Heart right ventricle (tissue), 12 donors: ENCODE data around the gene PIGV. TPM values are rescaled to one million over a fixed set of nuclear protein-coding genes. Genes with fewer than 3 reads are reported as not detected.

Source experiments
- polyA plus RNA-seq, 2 donors: library from polyadenylated mRNA; stranded (reverse); fragments of 200-250 nt; gene quantifications; one replicate each; pipeline ENCODE4 v1.2.3, GENCODE V29; 2013
- total RNA-seq, 10 donors: library from RNA; stranded (reverse); fragmentation: NEBNext Ultra II Directional in 3 of 10; extraction: Animal tissue kit (Norgen Biotek cat#: 25700) in 3 of 10; gene quantifications; one replicate each; pipeline versions ENCODE4 v1.2.1 to v1.2.4, GENCODE V29; 2021 to 2023
- donor health status: ischemic (EF 13 %, LVEDD 7.1; RV severe dilation, severe dysfunction).
- donor health status: healthy with polysubstance abuse.
- donor health status: DM: no; HTN: yes; CAD: no.
- donor health status: DM: no; HTN: no; CAD: no.
- donor health status: ischemic (EF 25% LVEDD 6.9; RV normal size, moderate dysfunction).
- donor health status: ischemic (EF 25% LVEDD 5.7; RV mildly dilated, moderate dysfunction).
- donor health status: healthy.
- donor health status: nonischemic (EF 11% LVEDD 7.7; RV severe dilation, severe dysfunction).
- donor health status: DM: yes; HTN: yes; CAD: no.
- donor health status: PGD.
- donor health status: ischemic (EF 29% LVEDD 5.4; RV normal size, mild dysfunction).
- donor health status: nonischemic (EF 23%, LVEDD 6.1; RV moderate dilation, normal function).

Gene PIGV
- total and polyA plus RNA-seq, 12 donors: 2.7 to 7.5 (median 4.1) TPM

Other genes starting within 250 kb of the PIGV start
- gene ARID1A, start 91.9 kb upstream of the PIGV start, total RNA-seq: 10 to 100 TPM; 33.6 to 62.5 (median 45.7) TPM
- 10 to 100 TPM; 14.5 to 16.8 TPM for gene ARID1A, start 91.9 kb upstream of the PIGV start, polyA plus RNA-seq
- gene ZDHHC18, start 38.7 kb downstream of the PIGV start, total RNA-seq: 10 to 100 TPM in 8 of 10 donors, 1 to 10 TPM in 2; 7.4 to 19.1 (median 11.8) TPM
- gene ZDHHC18, start 38.7 kb downstream of the PIGV start, polyA plus RNA-seq: 10 to 100 TPM in 1 of 2 donors, 1 to 10 TPM in 1; 9.9 to 12.8 TPM
- gene SFN, start 75.2 kb downstream of the PIGV start, total RNA-seq: under 1 TPM in 1 of 10 donors, not detected in 9; 0.19 TPM
- gene SFN, start 75.2 kb downstream of the PIGV start, polyA plus RNA-seq: under 1 TPM in 1 of 2 donors, not detected in 1; 0.42 TPM
- gene GPN2, start 102.3 kb downstream of the PIGV start, total RNA-seq: 10 to 100 TPM; 12.4 to 31.3 (median 20.4) TPM
- gene GPN2, start 102.3 kb downstream of the PIGV start, polyA plus RNA-seq: 10 to 100 TPM; 13.7 to 21.1 TPM
- 10 to 100 TPM in 1 of 10 donors, 1 to 10 TPM in 9; 6.5 to 10.0 (median 8.6) TPM for gene GPATCH3, start 112.5 kb downstream of the PIGV start, total RNA-seq
- gene GPATCH3, start 112.5 kb downstream of the PIGV start, polyA plus RNA-seq: 10 to 100 TPM in 1 of 2 donors, 1 to 10 TPM in 1; 8.0 to 19.5 TPM
- gene NR0B2, start 126.0 kb downstream of the PIGV start, total RNA-seq: 10 to 100 TPM in 2 of 10 donors, 1 to 10 TPM in 8; 2.7 to 14.7 (median 7.8) TPM
- gene NR0B2, start 126.0 kb downstream of the PIGV start, polyA plus RNA-seq: 1 to 10 TPM; 2.7 to 4.0 TPM
- gene NUDC, start 133.8 kb downstream of the PIGV start, total RNA-seq: 10 to 100 TPM; 48.9 to 84.0 (median 61.4) TPM
- gene NUDC, start 133.8 kb downstream of the PIGV start, polyA plus RNA-seq: 10 to 100 TPM; 62.8 to 95.9 TPM
- under 1 TPM in 4 of 10 donors, not detected in 6; 0.21 to 0.26 (median 0.24) TPM for gene KDF1, start 172.5 kb downstream of the PIGV start, total RNA-seq
- under 1 TPM in 1 of 2 donors, not detected in 1; 0.15 TPM for gene KDF1, start 172.5 kb downstream of the PIGV start, polyA plus RNA-seq
- 10 to 100 TPM; 11.9 to 32.5 (median 22.3) TPM for gene TRNP1, start 205.7 kb downstream of the PIGV start, total RNA-seq
- 10 to 100 TPM; 17.7 to 48.6 TPM for gene TRNP1, start 205.7 kb downstream of the PIGV start, polyA plus RNA-seq
- 10 to 100 TPM; 10.9 to 49.3 (median 23.9) TPM for gene TENT5B, start 224.9 kb downstream of the PIGV start, total RNA-seq
- gene TENT5B, start 224.9 kb downstream of the PIGV start, polyA plus RNA-seq: 10 to 100 TPM; 17.7 to 64.7 TPM